Osteocyte (in vitro differentiated cells): ENCODE measurements around the gene BLOC1S4. TPM values are rescaled to one million over a fixed set of nuclear protein-coding genes. Genes with fewer than 3 reads are reported as not detected.

ENCODE experiments used
- DNase-seq: peaks from one replicate; pipeline ENCODE4 v3.0.0; 2021; ENCODE audit warnings: mixed read lengths; ENCODE audit not compliant: unreplicated experiment; ENCODE audit errors: extremely low spot score
- H3K27ac Mint-ChIP-seq: one replicate; pipeline ENCODE4 v1.8.0; 2021; ENCODE audit warnings: mild to moderate bottlenecking, mixed read lengths; ENCODE audit not compliant: unreplicated experiment
- H3K27me3 Mint-ChIP-seq: one replicate; pipeline ENCODE4 v1.8.0; 2021; ENCODE audit warnings: mixed read lengths; ENCODE audit not compliant: unreplicated experiment
- H3K36me3 Mint-ChIP-seq: one replicate; pipeline ENCODE4 v1.8.0; 2021; ENCODE audit warnings: mixed read lengths; ENCODE audit not compliant: unreplicated experiment
- H3K4me1 Mint-ChIP-seq: one replicate; pipeline ENCODE4 v1.8.0; 2021; ENCODE audit warnings: mixed read lengths; ENCODE audit not compliant: unreplicated experiment
- H3K4me3 Mint-ChIP-seq: one replicate; pipeline ENCODE4 v1.8.0; 2021; ENCODE audit warnings: mild to moderate bottlenecking, moderate library complexity, mixed read lengths; ENCODE audit not compliant: unreplicated experiment
- H3K9me3 Mint-ChIP-seq: one replicate; pipeline ENCODE4 v1.8.0; 2021; ENCODE audit warnings: mixed read lengths; ENCODE audit not compliant: unreplicated experiment
- total RNA-seq: library from RNA; stranded (reverse); gene quantifications from 2 replicates; pipeline ENCODE4 v1.2.1, GENCODE V29; 2021
- TF ChIP-seq, protein P1 (sequence below): fragments of 200-600 bp; sonication (generic); IDR thresholded peaks from 2 replicates; pipeline ENCODE4 v1.5.0; 2021; ENCODE audit warnings: antibody characterized with exemption, mild to moderate bottlenecking, moderate library complexity

Gene BLOC1S4
- total RNA-seq, 1 donor from 2014 or later: 14.9 TPM

DNA sequence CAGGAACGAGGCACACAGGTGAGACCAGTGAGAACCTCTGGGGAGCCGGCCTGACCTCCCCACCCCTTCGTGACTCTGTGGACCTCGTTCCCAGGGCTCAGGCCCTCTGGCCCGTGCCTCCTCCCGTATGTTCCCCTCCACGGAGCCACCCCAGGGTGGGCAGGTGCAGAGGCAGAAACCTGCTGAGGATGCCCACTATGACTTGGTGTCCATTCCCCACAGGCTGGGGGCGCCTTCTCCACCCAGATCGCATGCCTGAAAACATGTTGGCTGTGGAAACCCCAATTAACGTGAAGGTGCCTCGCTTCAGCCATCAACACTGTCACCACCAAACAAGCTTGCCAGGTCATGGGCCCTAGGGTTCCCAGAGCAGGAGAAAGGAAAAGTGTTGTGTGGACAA is 27.0 kb downstream of the BLOC1S4 start:
- H3K9me3 Mint-ChIP-seq: no peaks in the 10 kb centered on the region
- no peaks in the 10 kb centered on the region for H3K36me3 Mint-ChIP-seq
- TF ChIP-seq, protein P1, sequence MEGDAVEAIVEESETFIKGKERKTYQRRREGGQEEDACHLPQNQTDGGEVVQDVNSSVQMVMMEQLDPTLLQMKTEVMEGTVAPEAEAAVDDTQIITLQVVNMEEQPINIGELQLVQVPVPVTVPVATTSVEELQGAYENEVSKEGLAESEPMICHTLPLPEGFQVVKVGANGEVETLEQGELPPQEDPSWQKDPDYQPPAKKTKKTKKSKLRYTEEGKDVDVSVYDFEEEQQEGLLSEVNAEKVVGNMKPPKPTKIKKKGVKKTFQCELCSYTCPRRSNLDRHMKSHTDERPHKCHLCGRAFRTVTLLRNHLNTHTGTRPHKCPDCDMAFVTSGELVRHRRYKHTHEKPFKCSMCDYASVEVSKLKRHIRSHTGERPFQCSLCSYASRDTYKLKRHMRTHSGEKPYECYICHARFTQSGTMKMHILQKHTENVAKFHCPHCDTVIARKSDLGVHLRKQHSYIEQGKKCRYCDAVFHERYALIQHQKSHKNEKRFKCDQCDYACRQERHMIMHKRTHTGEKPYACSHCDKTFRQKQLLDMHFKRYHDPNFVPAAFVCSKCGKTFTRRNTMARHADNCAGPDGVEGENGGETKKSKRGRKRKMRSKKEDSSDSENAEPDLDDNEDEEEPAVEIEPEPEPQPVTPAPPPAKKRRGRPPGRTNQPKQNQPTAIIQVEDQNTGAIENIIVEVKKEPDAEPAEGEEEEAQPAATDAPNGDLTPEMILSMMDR: no peak
- DNase-seq: no peak
- H3K4me3 Mint-ChIP-seq: no peak overlapping the region
- peaks cover 3% of the 10 kb centered on the region for H3K27me3 Mint-ChIP-seq
- H3K4me1 Mint-ChIP-seq: peaks cover 12% of the 10 kb centered on the region
- H3K27ac Mint-ChIP-seq: no peak overlapping the region

DNA sequence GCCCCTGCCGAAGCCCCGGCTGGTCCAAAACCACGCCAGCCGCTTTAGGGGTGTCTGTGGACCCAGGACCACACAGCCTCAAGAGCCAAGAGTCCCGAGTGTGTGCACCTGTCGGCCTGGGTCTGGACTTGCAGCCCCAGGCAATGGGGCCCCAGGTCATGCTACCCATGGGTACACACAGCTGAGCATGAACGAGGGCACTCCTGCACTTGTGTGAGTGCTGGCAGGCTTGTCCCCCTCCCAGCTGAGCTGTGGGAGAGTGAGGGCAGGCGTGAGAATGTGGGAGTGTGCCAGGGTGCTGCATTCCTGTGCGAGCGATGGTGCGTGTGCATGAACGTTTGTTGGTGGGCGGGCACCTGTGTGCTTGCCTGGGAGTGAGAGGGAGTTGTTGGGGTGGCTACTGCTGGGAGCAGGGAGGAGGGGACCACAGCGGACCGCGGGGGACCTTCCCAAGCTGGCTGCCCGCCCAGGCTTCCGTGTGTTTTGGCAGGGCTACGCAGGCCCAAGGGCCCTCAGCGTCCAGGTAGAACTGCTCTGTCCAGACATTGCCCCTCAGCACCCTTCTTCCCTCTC is 30.8 kb downstream of the BLOC1S4 start:
- Mint-ChIP-seq H3K27me3 (peaks cover 3% of the 10 kb centered on the region), H3K36me3 (no peaks in the 10 kb centered on the region), H3K9me3 (no peaks in the 10 kb centered on the region), H3K4me3 (no peak overlapping the region), H3K27ac (no peak overlapping the region), H3K4me1 (peaks cover 28% of the 10 kb centered on the region)
- TF ChIP-seq, protein P1: no peak
- no peak for DNase-seq

DNA sequence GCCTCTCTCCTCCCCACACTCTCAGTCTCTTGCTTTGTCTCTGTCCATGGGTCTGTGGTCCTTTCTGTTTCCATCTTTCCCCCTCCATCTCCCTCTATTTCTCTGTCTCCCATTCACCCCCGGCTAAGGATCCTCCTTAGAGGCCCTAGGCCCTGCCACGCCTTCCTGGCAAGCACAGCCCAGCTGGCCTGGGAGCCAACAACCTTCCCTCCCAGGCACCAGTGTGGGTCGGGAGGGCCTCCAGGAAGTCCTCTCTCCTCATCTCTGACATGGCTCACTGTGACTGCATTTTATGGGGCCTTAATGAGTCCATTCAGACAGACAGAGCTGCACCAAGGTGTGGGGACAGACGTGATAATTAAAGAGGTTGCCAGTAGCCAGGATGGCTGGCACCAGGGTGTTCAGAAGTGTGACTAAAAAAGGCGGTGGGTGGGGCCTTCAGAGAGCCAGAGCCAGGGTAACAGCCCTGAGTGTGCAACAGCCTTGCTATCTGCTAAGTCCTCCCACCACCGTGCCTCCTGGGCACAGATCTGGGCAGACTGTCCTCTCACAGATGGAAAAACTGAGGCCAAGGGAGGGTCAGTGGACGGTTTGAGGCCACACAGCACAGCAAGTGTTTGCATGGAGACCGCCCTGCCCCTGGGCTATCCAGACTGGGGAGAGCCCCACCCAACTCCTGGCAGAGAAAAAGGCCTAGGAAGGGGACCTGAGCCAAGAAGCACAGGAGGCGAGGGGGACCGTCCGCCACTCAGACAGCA is 31.5 kb downstream of the BLOC1S4 start:
- Mint-ChIP-seq H3K4me1 (peaks cover 28% of the 10 kb centered on the region), H3K4me3 (no peak overlapping the region), H3K27ac (peak overlapping the region; percentile 52), H3K27me3 (no peaks in the 10 kb centered on the region), H3K36me3 (no peaks in the 10 kb centered on the region), H3K9me3 (no peaks in the 10 kb centered on the region)
- TF ChIP-seq, protein P1: no peak
- no peak for DNase-seq

DNA sequence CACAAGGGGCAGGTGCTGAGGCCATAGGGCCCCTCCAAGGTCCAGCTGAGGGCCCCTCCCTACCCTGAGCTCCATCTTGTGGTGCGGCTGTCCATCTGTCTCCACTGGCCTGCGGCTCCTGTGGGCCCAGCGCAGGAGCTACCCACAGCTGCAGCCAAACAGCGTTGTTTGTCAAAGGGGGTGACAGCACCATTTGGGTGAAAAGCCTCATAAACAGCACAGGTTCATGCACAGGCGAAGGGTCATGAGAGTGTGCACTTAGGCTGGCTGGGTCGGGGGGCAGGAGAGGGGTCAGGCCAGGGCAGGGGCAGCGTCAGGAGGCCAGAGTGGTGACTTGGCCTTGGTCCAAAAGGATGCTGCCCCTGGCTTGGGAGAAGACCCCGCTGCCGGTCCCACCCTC is 32.3 kb downstream of the BLOC1S4 start:
- H3K27me3 Mint-ChIP-seq: no peaks in the 10 kb centered on the region
- no peaks in the 10 kb centered on the region for H3K9me3 Mint-ChIP-seq
- no peaks in the 10 kb centered on the region for H3K36me3 Mint-ChIP-seq
- no peak for DNase-seq
- no peak overlapping the region for H3K4me3 Mint-ChIP-seq
- TF ChIP-seq, protein P1: no peak
- no peak overlapping the region for H3K27ac Mint-ChIP-seq
- H3K4me1 Mint-ChIP-seq: peaks cover 28% of the 10 kb centered on the region

DNA sequence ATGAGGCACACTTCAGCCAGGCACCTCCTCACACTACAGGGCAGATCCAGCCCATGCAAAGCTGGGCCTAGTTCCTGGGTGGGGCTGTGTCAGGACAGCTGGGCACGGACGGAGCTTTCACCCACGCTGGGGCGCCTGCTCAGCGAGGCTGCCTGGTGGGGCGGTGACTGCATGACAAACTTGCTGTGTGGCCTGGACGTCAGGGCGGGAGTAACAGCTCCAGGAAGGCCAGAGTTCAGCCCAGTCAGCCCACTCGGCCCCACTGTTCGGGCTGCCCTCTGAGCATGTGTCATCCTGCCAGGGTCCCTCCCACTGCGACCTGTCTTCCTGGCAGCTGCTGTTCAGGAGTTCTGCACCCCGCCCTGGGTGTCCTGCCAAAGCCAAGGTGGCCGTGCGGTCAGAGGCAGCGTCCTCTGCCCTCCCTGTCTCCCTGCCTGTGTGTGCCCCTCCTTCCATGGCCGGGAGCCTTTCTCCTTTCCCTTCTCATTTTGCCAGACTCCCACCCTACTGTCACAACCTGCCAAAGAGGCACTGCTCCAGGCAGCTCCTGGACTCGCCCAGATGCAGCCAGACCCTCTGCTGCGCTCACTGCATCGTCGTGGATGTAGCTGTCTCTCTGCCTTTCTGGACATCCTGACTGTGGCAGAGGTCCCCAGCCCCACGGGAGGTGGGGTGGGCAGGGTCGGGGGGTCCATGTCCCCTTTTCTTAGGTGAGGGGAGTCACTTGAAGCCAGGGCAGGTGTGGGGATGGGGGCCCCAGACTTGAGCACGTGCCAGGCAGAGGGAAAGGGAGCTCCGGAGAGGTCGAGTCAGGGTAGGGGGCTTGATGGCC is 33.6 kb downstream of the BLOC1S4 start:
- no peak for DNase-seq
- Mint-ChIP-seq H3K27me3 (no peaks in the 10 kb centered on the region), H3K27ac (peak overlapping the region; percentile 18), H3K36me3 (no peaks in the 10 kb centered on the region), H3K4me1 (peaks cover 28% of the 10 kb centered on the region), H3K4me3 (no peak overlapping the region), H3K9me3 (no peaks in the 10 kb centered on the region)
- TF ChIP-seq, protein P1: no peak
